IMR-90 (cell line): ENCODE results near the gene CHRNB1. TPM values are rescaled to one million over a fixed set of nuclear protein-coding genes. Genes with fewer than 3 reads are reported as not detected.
A peak's percentile ranks its signal among the peaks of the same experiment; 100 is the strongest.
"Not testable (repeated sequence)": the region's sequence is repeated elsewhere in the genome, so short reads cannot be mapped to it uniquely, and the experiment has no call there.

Source experiments
- ATAC-seq: fragments of 200-7000 bp; cut with Tn5 transposase; 2 replicates; pipeline ENCODE4 v1.9.1; 2020; ENCODE audit warnings: low read depth, mild to moderate bottlenecking, moderate library complexity
- BruUV-seq: library from RNA; stranded (reverse); fragments of 400-500 nt; replicated peaks from 2 replicates; lab custom pipeline; 2021; lab: Mats Ljungman, UMichigan
- CTCF ChIA-PET: fragments of 300-600 bp; formaldehyde crosslinking; extraction: SDS; loops from one replicate; lab custom pipeline; 2021; ENCODE audit warnings: antibody characterized with exemption; lab: Yijun Ruan, JAX
- POLR2A ChIA-PET: fragments of 300-600 bp; sonication (Branson Sonifier 250); formaldehyde crosslinking; loops from one replicate; lab custom pipeline; 2022; ENCODE audit warnings: antibody characterized with exemption; ENCODE audit not compliant: unreplicated experiment; lab: Charles Lee
- DNase-seq: peaks from one replicate; pipeline ENCODE4 v3.0.0; 2013
- H2AFZ ChIP-seq: replicated peaks from 2 replicates; pipeline ENCODE3; 2013; ENCODE audit warnings: low read length, mild to moderate bottlenecking; ENCODE audit not compliant: poor library complexity
- H2AK5ac ChIP-seq: 2 replicates; pipeline ENCODE4 v1.6.1; 2013; ENCODE audit warnings: low read depth, low read length, inconsistent platforms
- H2AK9ac ChIP-seq: replicated peaks from 2 replicates; pipeline ENCODE3; 2013; ENCODE audit warnings: mild to moderate bottlenecking, low read depth, low read length, moderate library complexity; ENCODE audit not compliant: poor library complexity
- H2BK120ac ChIP-seq: 2 replicates; pipeline ENCODE4 v1.6.1; 2013; ENCODE audit warnings: low read depth, low read length, inconsistent platforms
- H2BK15ac ChIP-seq: 3 replicates; pipeline ENCODE4 v1.6.1; 2013; ENCODE audit warnings: low read depth, low read length, inconsistent platforms
- H2BK20ac ChIP-seq: 2 replicates; pipeline ENCODE4 v1.6.1; 2013; ENCODE audit warnings: low read depth, mild to moderate bottlenecking, inconsistent platforms, low read length, moderate library complexity
- H2BK5ac ChIP-seq: 2 replicates; pipeline ENCODE4 v1.6.1; 2013; ENCODE audit warnings: mild to moderate bottlenecking, low read depth, low read length, inconsistent platforms; ENCODE audit not compliant: poor library complexity, severe bottlenecking
- H3K14ac ChIP-seq: replicated peaks from 2 replicates; pipeline ENCODE4 v1.6.1; 2013; ENCODE audit warnings: low read depth, low read length, inconsistent platforms
- H3K18ac ChIP-seq: 2 replicates; pipeline ENCODE4 v1.6.1; 2013; ENCODE audit warnings: low read depth, low read length, control low read depth
- H3K23ac ChIP-seq: 2 replicates; pipeline ENCODE4 v1.6.1; 2013; ENCODE audit warnings: low read depth, low read length, inconsistent platforms
- H3K27ac ChIP-seq: 2 replicates; pipeline ENCODE4 v1.5.1; 2013; ENCODE audit warnings: mild to moderate bottlenecking, control low read depth, low read length; ENCODE audit not compliant: insufficient read depth
- H3K27me3 ChIP-seq: 2 replicates; pipeline ENCODE4 v1.6.1; 2013; ENCODE audit warnings: low read length; ENCODE audit not compliant: control insufficient read depth, insufficient read depth
- H3K36me3 ChIP-seq: 2 replicates; pipeline ENCODE4 v1.6.1; 2013; ENCODE audit warnings: low read length, mixed read lengths; ENCODE audit not compliant: control insufficient read depth, insufficient read depth
- H3K4ac ChIP-seq: 2 replicates; pipeline ENCODE4 v1.6.1; 2013; ENCODE audit warnings: low read depth, low read length, inconsistent platforms
- H3K4me1 ChIP-seq: 2 replicates; pipeline ENCODE4 v1.6.1; 2013; ENCODE audit warnings: low read length, mixed read lengths; ENCODE audit not compliant: control insufficient read depth, insufficient read depth
- H3K4me2 ChIP-seq: 2 replicates; pipeline ENCODE4 v1.6.1; 2013; ENCODE audit warnings: low read depth, mild to moderate bottlenecking, control low read depth, low read length, moderate library complexity
- H3K4me3 ChIP-seq: 2 replicates; pipeline ENCODE4 v1.5.1; 2013; ENCODE audit warnings: low read depth, mild to moderate bottlenecking, control low read depth, low read length, moderate library complexity; ENCODE audit not compliant: insufficient read depth
- H3K56ac ChIP-seq: 2 replicates; pipeline ENCODE4 v1.6.1; 2013; ENCODE audit warnings: low read length, inconsistent platforms; ENCODE audit not compliant: insufficient read depth; ENCODE audit errors: extremely low read depth
- H3K79me1 ChIP-seq, 2 experiments: 2 replicates each; pipeline ENCODE4 v1.6.1; 2013; ENCODE audit warnings: low read length in 2 of 2, inconsistent platforms in 1 of 2, low read depth in 1 of 2
- H3K9ac ChIP-seq: 2 replicates; pipeline ENCODE4 v1.6.1; 2013; ENCODE audit warnings: low read depth, low read length, control low read depth
- H3K9me1 ChIP-seq: 2 replicates; pipeline ENCODE4 v1.6.1; 2013; ENCODE audit warnings: low read length, inconsistent platforms; ENCODE audit not compliant: insufficient read depth
- H3K9me3 ChIP-seq: 2 replicates; pipeline ENCODE4 v1.6.1; 2013; ENCODE audit warnings: low read length; ENCODE audit not compliant: control insufficient read depth, insufficient read depth
- H4K20me1 ChIP-seq: 2 replicates; pipeline ENCODE4 v1.6.1; 2013; ENCODE audit warnings: low read length, inconsistent platforms; ENCODE audit not compliant: insufficient read depth
- H4K5ac ChIP-seq: 2 replicates; pipeline ENCODE4 v1.6.1; 2013; ENCODE audit warnings: mild to moderate bottlenecking, low read depth, low read length, control low read depth
- H4K8ac ChIP-seq, 2 experiments: 2 replicates each; pipeline ENCODE4 v1.6.1; 2013; ENCODE audit warnings: low read depth in 2 of 2, low read length in 2 of 2, control low read depth in 1 of 2, inconsistent platforms in 1 of 2
- H4K91ac ChIP-seq: 2 replicates; pipeline ENCODE4 v1.6.1; 2013; ENCODE audit warnings: low read depth, low read length, inconsistent platforms; ENCODE audit not compliant: insufficient read depth
- CEBPB ChIP-seq: IDR thresholded peaks from 2 replicates; pipeline ENCODE4 v1.6.1; 2012; ENCODE audit warnings: low read depth, low read length, improper control_type of control experiment
- MAFK ChIP-seq: IDR thresholded peaks from 2 replicates; pipeline ENCODE4 v1.6.1; 2012; ENCODE audit warnings: low read depth, low read length, improper control_type of control experiment
- WGBS, 2 experiments: methylation state at CpG; one replicate each; pipeline versions ENCODE4 v1.1.5 to v1.1.7; 2013; ENCODE audit warnings: missing lambda C conversion rate in 2 of 2; ENCODE audit not compliant: insufficient read length in 1 of 2; ENCODE audit errors: extremely low coverage in 2 of 2; 5-methylcytosine and 5-hydroxymethylcytosine counted together
- dilution Hi-C: fragments of 300-500 bp; cut with HindIII; formaldehyde crosslinking; loops from one replicate; pipeline ENCODE4 v1.14.3; 2018; ENCODE audit warnings: low sequenced_read_pairs; ENCODE audit not compliant: unreplicated experiment
- in situ Hi-C: fragments of 300-500 bp; cut with MboI; formaldehyde crosslinking; loops from 3 replicates; pipeline ENCODE4 v1.14.3; 2019; ENCODE audit warnings: low sequenced_read_pairs, inconsistent platforms, mixed read lengths
- intact Hi-C: fragments of 100-400 bp; cut with micrococcal nuclease; formaldehyde crosslinking; loops from 2 replicates; pipeline ENCODE4 v1.10.0; 2022
- polyA plus RNA-seq, 3 experiments: library from polyadenylated mRNA; depleted of rRNA; stranded (reverse); fragments of >200 nt; gene quantifications; 2 replicates each; pipeline ENCODE4 v1.2.3, GENCODE V29; 2012; ENCODE audit warnings: low replicate concordance in 1 of 3
- total RNA-seq: library from RNA; depleted of rRNA; stranded (reverse); fragments of >200 nt; gene quantifications from 2 replicates; pipeline ENCODE4 v1.2.3, GENCODE V29; 2012

Gene CHRNB1
- total and polyA plus RNA-seq, 2 of the 4 experiments (the other 2 are of a cell fraction): 4.3 to 6.0 TPM

DNA sequence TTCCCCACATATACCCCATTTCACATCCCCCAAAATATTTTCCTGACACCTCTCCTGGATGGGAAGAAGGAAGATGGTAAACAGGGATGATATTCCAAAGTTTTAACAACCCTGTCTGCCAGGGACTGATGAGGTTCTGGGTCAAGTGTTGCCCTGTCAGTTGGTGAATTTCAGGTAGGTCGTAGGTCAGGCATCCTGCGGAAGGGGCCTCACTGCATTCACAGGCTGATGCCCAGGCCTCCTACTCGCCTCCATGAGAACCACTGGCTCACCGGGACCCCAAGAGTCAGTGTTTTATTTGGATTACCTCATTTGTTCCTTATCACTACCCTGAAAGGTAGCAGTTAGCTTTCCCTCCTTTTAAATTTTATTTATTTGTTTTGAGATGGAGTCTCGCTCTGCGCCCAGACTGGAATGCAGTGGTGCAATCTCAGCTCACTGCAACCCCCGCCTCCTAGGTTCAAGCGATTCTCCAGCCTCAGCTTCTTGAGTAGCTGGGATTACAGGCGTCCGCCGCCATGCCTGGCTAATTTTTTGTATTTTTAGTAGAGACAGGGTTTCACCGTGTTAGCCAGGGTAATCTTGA lies 24.0 kb downstream of the CHRNB1 start:
- no peak overlapping the region for H3K4me2 ChIP-seq
- BruUV-seq: no TSS peak
- no peak overlapping the region for H2BK15ac ChIP-seq
- ATAC-seq: peak; percentile 40
- peak overlapping the region; percentile 52 for H2AK9ac ChIP-seq
- no peak overlapping the region for H3K4me3 ChIP-seq
- DNase-seq: no peak
- peaks cover 27% of the 10 kb centered on the region for H3K9me1 ChIP-seq
- no peak overlapping the region for H3K4ac ChIP-seq
- no peak overlapping the region for H3K56ac ChIP-seq
- no peak overlapping the region for H4K91ac ChIP-seq
- H2BK120ac ChIP-seq: no peak overlapping the region
- H2BK5ac ChIP-seq: no peak overlapping the region
- intact Hi-C loops: no loop called here
- 0 out of 2 replicates have a peak overlapping the region, but pooled peaks have one; percentile 15 for H3K23ac ChIP-seq
- no peak overlapping the region for H2AFZ ChIP-seq
- peaks cover 76% of the 10 kb centered on the region for H4K20me1 ChIP-seq
- ChIA-PET CTCF (no interaction called here), POLR2A (interaction anchor here (0.5 kb wide), 1 partner anchor 28 kb away, joined by 8 read pairs; no protein-coding TSS in a partner anchor)
- H3K14ac ChIP-seq: no peak overlapping the region
- H3K27me3 ChIP-seq: no peaks in the 10 kb centered on the region
- WGBS, 2 experiments: 33% methylated on average over 4 of the region's 12 CpGs; no CpG with 5 or more reads in 1 of the 2 experiments
- no peaks in the 10 kb centered on the region for H3K9me3 ChIP-seq
- no peak overlapping the region for H2BK20ac ChIP-seq
- no peak overlapping the region for H3K18ac ChIP-seq
- no peak overlapping the region for H3K9ac ChIP-seq
- H3K36me3 ChIP-seq: peaks cover 23% of the 10 kb centered on the region
- peaks cover 9 to 79% of the 10 kb centered on the region in 2 experiments for H3K79me1 ChIP-seq
- in situ Hi-C loops: no loop called here
- no peak overlapping the region for H2AK5ac ChIP-seq
- no peak overlapping the region for H4K5ac ChIP-seq
- H4K8ac ChIP-seq: no peak overlapping the region
- no peak overlapping the region for H3K27ac ChIP-seq
- peaks cover 12% of the 10 kb centered on the region; the same call in 1 of the 2 replicates for H3K4me1 ChIP-seq
- dilution Hi-C loops: no loop called here
- peak; percentile 38 for TF ChIP-seq CEBPB
- no peak for TF ChIP-seq MAFK

DNA sequence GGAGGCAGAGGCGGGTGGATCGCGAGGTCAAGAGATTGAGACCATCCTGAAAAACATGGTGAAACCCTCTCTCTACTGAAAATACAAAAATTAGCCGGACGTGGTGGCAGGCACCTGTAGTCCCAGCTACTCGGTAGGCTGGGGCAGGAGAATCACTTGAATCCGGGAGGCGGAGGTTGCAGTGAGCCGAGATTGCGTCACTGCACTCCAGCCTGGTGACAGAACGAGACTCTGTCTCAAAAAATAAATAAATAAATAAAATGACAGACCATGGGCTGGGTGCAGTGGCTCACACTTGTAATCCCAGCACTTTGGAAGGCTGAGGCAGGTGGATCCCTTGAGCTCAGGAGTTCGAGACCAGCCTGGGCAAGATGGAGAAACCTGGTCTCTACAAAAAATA lies 25.0 kb downstream of the CHRNB1 start:
- peaks cover 9 to 83% of the 10 kb centered on the region in 2 experiments for H3K79me1 ChIP-seq
- ATAC-seq, POLR2A ChIA-PET, intact Hi-C loops, dilution Hi-C loops, H2BK5ac ChIP-seq, H3K4me2 ChIP-seq, H3K23ac ChIP-seq, H3K27me3 ChIP-seq, in situ Hi-C loops, H2AK5ac ChIP-seq, H2BK120ac ChIP-seq, H3K27ac ChIP-seq, BruUV-seq, H3K18ac ChIP-seq, H3K56ac ChIP-seq, H3K14ac ChIP-seq, H3K9ac ChIP-seq, DNase-seq, H2AK9ac ChIP-seq, H3K4me3 ChIP-seq, H3K4ac ChIP-seq, H4K5ac ChIP-seq, H4K8ac ChIP-seq, H2BK20ac ChIP-seq, H2AFZ ChIP-seq, H2BK15ac ChIP-seq, H3K9me3 ChIP-seq, H4K91ac ChIP-seq: not testable (repeated sequence)
- peaks cover 12% of the 10 kb centered on the region; the same call in 1 of the 2 replicates for H3K4me1 ChIP-seq
- H3K36me3 ChIP-seq: peaks cover 21% of the 10 kb centered on the region
- H4K20me1 ChIP-seq: peaks cover 85% of the 10 kb centered on the region
- peaks cover 33% of the 10 kb centered on the region for H3K9me1 ChIP-seq
- WGBS, 2 experiments: no CpG with 5 or more reads among the region's 12 CpGs
- CTCF ChIA-PET: interaction anchor here (0.7 kb wide), 1 partner anchor 154 kb away, joined by 3 read pairs; no protein-coding TSS in a partner anchor
